Neural progenitor cell (in vitro differentiated cells): Measurements from ENCODE around the gene PLCG1. TPM values are rescaled to one million over a fixed set of nuclear protein-coding genes. Genes with fewer than 3 reads are reported as not detected.

ENCODE experiments used
- DNase-seq: peaks from one replicate; pipeline ENCODE4 v3.0.0-alpha.2; 2016; ENCODE audit warnings: low spot score
- H2AFZ ChIP-seq: fragments of 200-600 bp; sonication (generic); replicated peaks from 2 replicates; pipeline ENCODE4 v1.6.1; 2016; ENCODE audit warnings: antibody characterized with exemption
- H3F3A ChIP-seq: fragments of 200-600 bp; sonication (generic); 2 replicates; pipeline ENCODE4 v1.6.1; 2016; ENCODE audit warnings: antibody characterized with exemption, low read depth
- H3K27ac ChIP-seq: fragments of 200-600 bp; sonication (generic); 2 replicates; pipeline ENCODE4 v1.5.1; 2016; ENCODE audit warnings: mild to moderate bottlenecking
- H3K27me3 ChIP-seq: fragments of 200-600 bp; sonication (generic); 2 replicates; pipeline ENCODE4 v1.6.1; 2016; ENCODE audit warnings: mild to moderate bottlenecking, moderate library complexity
- H3K36me3 ChIP-seq: fragments of 200-600 bp; sonication (generic); 2 replicates; pipeline ENCODE4 v1.5.1; 2016
- H3K4me1 ChIP-seq: fragments of 200-600 bp; sonication (generic); 2 replicates; pipeline ENCODE4 v1.6.1; 2016; ENCODE audit warnings: mixed run types
- H3K4me2 ChIP-seq: fragments of 200-600 bp; sonication (generic); 2 replicates; pipeline ENCODE4 v1.6.1; 2016
- H3K4me3 ChIP-seq: fragments of 200-600 bp; sonication (generic); 2 replicates; pipeline ENCODE4 v1.5.1; 2016
- H3K79me2 ChIP-seq: fragments of 200-600 bp; sonication (generic); 2 replicates; pipeline ENCODE4 v1.6.1; 2016; ENCODE audit warnings: low read depth
- H3K9ac ChIP-seq: fragments of 200-600 bp; sonication (generic); 2 replicates; pipeline ENCODE4 v1.6.1; 2016
- H3K9me3 ChIP-seq: fragments of 200-600 bp; sonication (generic); 2 replicates; pipeline ENCODE4 v1.5.1; 2016; ENCODE audit warnings: low read depth
- H4K20me1 ChIP-seq: fragments of 200-600 bp; sonication (generic); 2 replicates; pipeline ENCODE4 v1.6.1; 2016; ENCODE audit warnings: low read depth
- H3K27ac Mint-ChIP-seq: 3 replicates; pipeline ENCODE4 v1.8.0; 2021; ENCODE audit warnings: mixed read lengths
- H3K27me3 Mint-ChIP-seq: 2 replicates; pipeline ENCODE4 v1.8.0; 2022; ENCODE audit warnings: low read depth, mild to moderate bottlenecking, inconsistent platforms, moderate library complexity, mixed read lengths; ENCODE audit not compliant: insufficient read depth
- H3K36me3 Mint-ChIP-seq: 3 replicates; pipeline ENCODE4 v1.8.0; 2021; ENCODE audit warnings: mixed read lengths
- H3K4me1 Mint-ChIP-seq: 3 replicates; pipeline ENCODE4 v1.8.0; 2021; ENCODE audit warnings: mixed read lengths
- H3K4me3 Mint-ChIP-seq: 3 replicates; pipeline ENCODE4 v1.8.0; 2021; ENCODE audit warnings: mild to moderate bottlenecking, moderate library complexity, mixed read lengths
- H3K9me3 Mint-ChIP-seq: 3 replicates; pipeline ENCODE4 v1.8.0; 2020; ENCODE audit warnings: mixed read lengths
- CTCF ChIP-seq: fragments of 200-600 bp; sonication (generic); IDR thresholded peaks from 2 replicates; pipeline ENCODE4 v1.5.1; 2017; ENCODE audit warnings: antibody characterized with exemption, mild to moderate bottlenecking
- EZH2 ChIP-seq: fragments of 200-600 bp; sonication (generic); IDR thresholded peaks from 2 replicates; pipeline ENCODE4 v1.6.1; 2017; ENCODE audit warnings: antibody characterized with exemption, mild to moderate bottlenecking, moderate library complexity
- EZH2phosphoT487 ChIP-seq: fragments of 200-600 bp; sonication (generic); IDR thresholded peaks from 2 replicates; pipeline ENCODE4 v1.6.1; 2017; ENCODE audit warnings: antibody characterized with exemption
- total RNA-seq: library from RNA; depleted of rRNA; stranded (reverse); fragments of >200 nt; gene quantifications from 2 replicates; pipeline ENCODE4 v1.2.3, GENCODE V29; 2015; ENCODE audit warnings: low replicate concordance

PLCG1 gene
- total RNA-seq, 1 donor from 2014 or later = 146 TPM

DNA sequence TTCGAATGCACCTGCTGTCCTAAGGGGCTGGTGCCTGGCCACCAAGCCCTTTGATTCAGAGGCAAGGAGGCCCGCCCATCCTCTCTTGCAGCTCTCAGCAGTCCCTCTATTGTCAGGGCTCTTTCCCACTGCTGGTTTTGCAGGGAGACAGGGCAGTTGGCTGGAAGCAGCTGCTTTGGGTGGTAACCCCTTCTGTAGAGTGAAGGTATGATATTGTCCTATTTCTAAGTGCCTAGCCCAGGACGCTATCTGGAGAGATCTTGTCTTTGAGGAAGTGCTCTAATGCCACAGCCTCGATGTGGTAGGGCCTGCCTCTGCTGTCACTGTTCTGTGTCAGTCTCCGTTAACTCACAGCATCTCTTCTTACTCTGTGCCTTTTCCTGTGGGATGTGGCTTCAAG is 5.6 kb downstream of the PLCG1 start:
- peaks cover 55% of the 10 kb centered on the region for H3K4me1 Mint-ChIP-seq
- H3K36me3 Mint-ChIP-seq = peaks cover 44% of the 10 kb centered on the region
- no peak overlapping the region for H3K27ac Mint-ChIP-seq

DNA sequence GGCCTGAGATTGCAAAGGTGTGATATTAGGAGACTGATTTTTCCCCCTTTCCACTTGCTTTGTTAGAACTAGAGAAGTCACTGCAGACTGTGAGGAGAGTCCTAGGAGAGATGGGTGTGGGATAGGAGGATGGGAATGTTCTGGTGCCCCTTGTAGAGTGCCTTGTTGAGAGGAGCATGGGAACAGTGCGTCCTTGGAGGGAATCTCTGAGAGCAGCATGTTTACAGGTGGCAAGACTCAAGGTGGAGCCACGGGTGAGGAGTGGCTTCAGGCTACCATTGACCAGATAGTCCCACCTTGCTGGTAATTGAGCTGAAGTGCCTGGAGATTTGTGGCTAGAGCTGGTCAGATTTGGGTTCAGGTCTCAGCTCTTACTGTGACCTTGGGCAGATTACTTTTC is 6.0 kb downstream of the PLCG1 start:
- Histone ChIP-seq H3K27ac (no peak overlapping the region), H3K79me2 (peaks cover 100% of the 10 kb centered on the region), H3K4me2 (peak overlapping the region; percentile 13), H3K27me3 (no peaks in the 10 kb centered on the region), H3K9ac (no peak overlapping the region), H4K20me1 (peaks cover 100% of the 10 kb centered on the region), H3K4me3 (no peak overlapping the region), H3F3A (no peaks in the 10 kb centered on the region), H3K4me1 (peaks cover 42% of the 10 kb centered on the region), H3K9me3 (no peaks in the 10 kb centered on the region), H2AFZ (no peak overlapping the region), H3K36me3 (no peaks in the 10 kb centered on the region)
- H3K9me3 Mint-ChIP-seq = no peaks in the 10 kb centered on the region
- DNase-seq = no peak
- no peaks in the 10 kb centered on the region for H3K27me3 Mint-ChIP-seq
- H3K36me3 Mint-ChIP-seq = peaks cover 44% of the 10 kb centered on the region
- TF ChIP-seq CTCF (no peak), EZH2phosphoT487 (no peak), EZH2 (no peak)
- peaks cover 55% of the 10 kb centered on the region for H3K4me1 Mint-ChIP-seq
- H3K27ac Mint-ChIP-seq = no peak overlapping the region
- H3K4me3 Mint-ChIP-seq = no peak overlapping the region

More for the DNA sequence above, 5.6 kb downstream of the PLCG1 start:
- Histone ChIP-seq H2AFZ (no peak overlapping the region), H3K4me3 (no peak overlapping the region), H3K9ac (peak overlapping the region; percentile 17), H3K27ac (no peak overlapping the region), H3K9me3 (no peaks in the 10 kb centered on the region), H4K20me1 (peaks cover 100% of the 10 kb centered on the region), H3K4me2 (peak overlapping the region; percentile 24), H3K36me3 (no peaks in the 10 kb centered on the region), H3K79me2 (peaks cover 100% of the 10 kb centered on the region), H3K4me1 (peaks cover 42% of the 10 kb centered on the region), H3K27me3 (no peaks in the 10 kb centered on the region), H3F3A (no peaks in the 10 kb centered on the region)
- Mint-ChIP-seq H3K4me3 (no peak overlapping the region), H3K9me3 (no peaks in the 10 kb centered on the region), H3K27me3 (no peaks in the 10 kb centered on the region)
- TF ChIP-seq EZH2 (no peak), EZH2phosphoT487 (no peak), CTCF (no peak)
- DNase-seq = no peak

DNA sequence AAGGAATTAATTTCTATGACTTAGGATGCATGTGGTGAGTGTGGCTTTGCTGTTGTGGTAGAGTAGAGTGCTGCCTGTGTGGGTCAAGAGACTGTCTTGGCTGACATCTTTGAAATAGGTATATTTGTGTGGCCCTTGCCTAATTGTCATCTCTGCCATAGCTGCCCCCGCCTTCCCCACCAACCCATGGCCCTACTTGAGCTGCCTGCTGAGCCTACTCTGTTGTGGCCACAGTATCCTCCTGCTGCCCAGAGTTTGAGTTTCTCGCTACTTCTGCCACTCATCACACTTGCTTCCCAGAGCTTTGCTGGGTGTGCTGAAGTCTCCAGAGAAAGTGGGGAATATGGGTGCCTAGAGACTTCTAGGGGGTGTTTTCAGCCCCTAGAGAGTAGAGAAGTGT is 8.0 kb downstream of the PLCG1 start:
- Histone ChIP-seq H3K27me3 (no peaks in the 10 kb centered on the region), H3K4me3 (no peak overlapping the region), H3K9ac (no peak overlapping the region), H3K4me1 (peaks cover 24% of the 10 kb centered on the region), H3K36me3 (no peaks in the 10 kb centered on the region), H3K9me3 (no peaks in the 10 kb centered on the region), H3K4me2 (no peak overlapping the region), H3K27ac (no peak overlapping the region), H3F3A (no peaks in the 10 kb centered on the region), H3K79me2 (peaks cover 100% of the 10 kb centered on the region), H4K20me1 (peaks cover 100% of the 10 kb centered on the region), H2AFZ (no peak overlapping the region)
- Mint-ChIP-seq H3K36me3 (peaks cover 42% of the 10 kb centered on the region), H3K27ac (peak overlapping the region; percentile 14), H3K4me3 (no peak overlapping the region), H3K4me1 (peaks cover 38% of the 10 kb centered on the region), H3K9me3 (no peaks in the 10 kb centered on the region), H3K27me3 (no peaks in the 10 kb centered on the region)
- DNase-seq = no peak
- no peak for TF ChIP-seq EZH2
- TF ChIP-seq CTCF = no peak
- TF ChIP-seq EZH2phosphoT487 = no peak
